IPS DF 6.9 (cell line): ENCODE results near the gene FNDC8.
"Not testable (repeated sequence)": the region's sequence is repeated elsewhere in the genome, so short reads cannot be mapped to it uniquely, and the experiment has no call there.

ENCODE experiments used
- DNase-seq: peaks from one replicate; pipeline ENCODE4 v3.0.0-alpha.2; 2013; ENCODE audit warnings: low read depth, low spot score
- H3K27ac ChIP-seq: one replicate; pipeline ENCODE4 v1.5.1; 2013; ENCODE audit warnings: low read length, control low read depth
- H3K27me3 ChIP-seq: 2 replicates; pipeline ENCODE4 v1.6.1; 2013; ENCODE audit warnings: mild to moderate bottlenecking, low read length; ENCODE audit not compliant: control insufficient read depth, insufficient read depth
- H3K36me3 ChIP-seq: 2 replicates; pipeline ENCODE4 v1.6.1; 2013; ENCODE audit warnings: low read length; ENCODE audit not compliant: control insufficient read depth, insufficient read depth
- H3K4me1 ChIP-seq: 2 replicates; pipeline ENCODE4 v1.6.1; 2013; ENCODE audit warnings: low read length; ENCODE audit not compliant: control insufficient read depth, insufficient read depth
- H3K4me3 ChIP-seq: 2 replicates; pipeline ENCODE4 v1.5.1; 2013; ENCODE audit warnings: mild to moderate bottlenecking, low read length
- H3K9me3 ChIP-seq: 2 replicates; pipeline ENCODE4 v1.6.1; 2013; ENCODE audit warnings: low read length, inconsistent platforms; ENCODE audit not compliant: control insufficient read depth, insufficient read depth
- WGBS: extraction: QIAGEN DNeasy Blood & Tissue Kit; methylation state at CpG from one replicate; pipeline ENCODE4 v1.1.7; 2013; ENCODE audit warnings: mixed read lengths, missing lambda C conversion rate; ENCODE audit not compliant: insufficient read length, insufficient coverage; 5-methylcytosine and 5-hydroxymethylcytosine counted together

The FNDC8 gene

DNA sequence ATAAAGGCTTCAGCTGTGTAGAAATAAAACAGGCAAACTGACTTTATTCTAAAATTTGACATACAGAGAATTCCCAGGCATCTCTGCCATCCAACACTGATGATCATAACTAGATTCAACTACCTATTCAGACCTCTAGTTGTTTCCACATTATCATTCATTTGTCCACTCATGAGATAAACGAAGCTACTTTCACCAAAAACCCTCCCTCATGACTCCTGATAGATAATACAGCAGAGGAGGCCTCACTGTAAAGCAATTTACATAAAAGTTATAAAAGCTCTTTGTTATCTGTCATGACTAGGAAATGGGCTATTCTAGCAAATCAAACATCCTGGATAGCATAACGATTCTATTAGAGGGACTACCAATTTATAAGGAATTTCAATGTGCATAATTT is 38.3 kb upstream of the FNDC8 start:
- WGBS = no CpG with 5 or more reads among the region's 2 CpGs

GRCh38 chr17:35084987-35085386 is 36.4 kb upstream of the FNDC8 start:
- Histone ChIP-seq H3K27ac (no peak overlapping the region), H3K27me3 (no peaks in the 10 kb centered on the region), H3K4me1 (peaks cover 1% of the 10 kb centered on the region; the same call in 1 of the 2 replicates), H3K4me3 (no peak overlapping the region), H3K9me3 (no peaks in the 10 kb centered on the region), H3K36me3 (no peaks in the 10 kb centered on the region)
- no CpG with 5 or more reads among the region's 2 CpGs for WGBS
- DNase-seq = no peak

More for the DNA sequence above, 38.3 kb upstream of the FNDC8 start:
- Histone ChIP-seq H3K4me3 (no peak overlapping the region), H3K36me3 (no peaks in the 10 kb centered on the region), H3K9me3 (no peaks in the 10 kb centered on the region), H3K27ac (no peak overlapping the region), H3K27me3 (no peaks in the 10 kb centered on the region), H3K4me1 (peaks cover 1% of the 10 kb centered on the region; the same call in 1 of the 2 replicates)
- DNase-seq = no peak

DNA sequence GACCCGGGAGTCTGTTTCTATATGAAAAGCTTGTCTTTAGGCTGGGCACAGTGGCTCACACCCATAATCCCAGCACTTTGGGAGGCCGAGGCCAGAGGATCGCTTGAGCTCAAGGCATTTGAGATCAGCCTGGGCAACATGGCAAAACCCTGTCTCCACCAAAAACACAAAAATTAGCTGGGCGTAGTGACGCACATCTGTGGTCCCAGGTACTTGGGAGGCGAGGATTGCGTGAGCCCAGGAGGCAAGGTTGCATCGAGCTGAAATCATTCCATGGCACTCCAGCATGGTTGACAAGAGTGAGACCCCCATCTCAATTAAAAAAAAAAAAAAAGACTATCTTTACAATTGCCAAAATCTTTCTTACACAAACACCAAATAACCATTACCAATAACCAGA is 35.3 kb upstream of the FNDC8 start:
- no peak overlapping the region for H3K4me3 ChIP-seq
- no peaks in the 10 kb centered on the region for H3K9me3 ChIP-seq
- no CpG with 5 or more reads among the region's 8 CpGs for WGBS
- no peaks in the 10 kb centered on the region for H3K36me3 ChIP-seq
- no peaks in the 10 kb centered on the region for H3K27me3 ChIP-seq
- DNase-seq = no peak
- no peak overlapping the region for H3K27ac ChIP-seq
- H3K4me1 ChIP-seq = peaks cover 1% of the 10 kb centered on the region; the same call in 1 of the 2 replicates

- H3K27ac ChIP-seq = no peak overlapping the region
- no peaks in the 10 kb centered on the region for H3K9me3 ChIP-seq
- no peaks in the 10 kb centered on the region for H3K27me3 ChIP-seq
- no peak overlapping the region for H3K4me3 ChIP-seq
- H3K36me3 ChIP-seq = no peaks in the 10 kb centered on the region
- H3K4me1 ChIP-seq = peaks cover 1% of the 10 kb centered on the region; the same call in 1 of the 2 replicates
- DNase-seq = no peak
- no CpG with 5 or more reads among the region's 8 CpGs for WGBS
Measured at GRCh38 chr17:35086931-35087573, 34.4 kb upstream of the FNDC8 start.

GRCh38 chr17:35087731-35088355 is 33.6 kb upstream of the FNDC8 start:
- H3K4me3 ChIP-seq = peak overlapping the region; percentile 75; the same call in 1 of the 2 replicates
- H3K36me3 ChIP-seq = no peaks in the 10 kb centered on the region
- no peaks in the 10 kb centered on the region for H3K27me3 ChIP-seq
- peaks cover 1% of the 10 kb centered on the region; the same call in 1 of the 2 replicates for H3K4me1 ChIP-seq
- DNase-seq = no peak
- H3K9me3 ChIP-seq = no peaks in the 10 kb centered on the region
- no peak overlapping the region for H3K27ac ChIP-seq
- WGBS = no CpG with 5 or more reads among the region's 9 CpGs

GRCh38 chr17:35088356-35088880 is 33.0 kb upstream of the FNDC8 start:
- no peaks in the 10 kb centered on the region for H3K9me3 ChIP-seq
- DNase-seq = peak; percentile 5
- peak overlapping the region; percentile 75; the same call in 1 of the 2 replicates for H3K4me3 ChIP-seq
- H3K4me1 ChIP-seq = peaks cover 1% of the 10 kb centered on the region; the same call in 1 of the 2 replicates
- no peak overlapping the region for H3K27ac ChIP-seq
- no peaks in the 10 kb centered on the region for H3K36me3 ChIP-seq
- WGBS = no CpG with 5 or more reads among the region's 26 CpGs
- H3K27me3 ChIP-seq = no peaks in the 10 kb centered on the region

DNA sequence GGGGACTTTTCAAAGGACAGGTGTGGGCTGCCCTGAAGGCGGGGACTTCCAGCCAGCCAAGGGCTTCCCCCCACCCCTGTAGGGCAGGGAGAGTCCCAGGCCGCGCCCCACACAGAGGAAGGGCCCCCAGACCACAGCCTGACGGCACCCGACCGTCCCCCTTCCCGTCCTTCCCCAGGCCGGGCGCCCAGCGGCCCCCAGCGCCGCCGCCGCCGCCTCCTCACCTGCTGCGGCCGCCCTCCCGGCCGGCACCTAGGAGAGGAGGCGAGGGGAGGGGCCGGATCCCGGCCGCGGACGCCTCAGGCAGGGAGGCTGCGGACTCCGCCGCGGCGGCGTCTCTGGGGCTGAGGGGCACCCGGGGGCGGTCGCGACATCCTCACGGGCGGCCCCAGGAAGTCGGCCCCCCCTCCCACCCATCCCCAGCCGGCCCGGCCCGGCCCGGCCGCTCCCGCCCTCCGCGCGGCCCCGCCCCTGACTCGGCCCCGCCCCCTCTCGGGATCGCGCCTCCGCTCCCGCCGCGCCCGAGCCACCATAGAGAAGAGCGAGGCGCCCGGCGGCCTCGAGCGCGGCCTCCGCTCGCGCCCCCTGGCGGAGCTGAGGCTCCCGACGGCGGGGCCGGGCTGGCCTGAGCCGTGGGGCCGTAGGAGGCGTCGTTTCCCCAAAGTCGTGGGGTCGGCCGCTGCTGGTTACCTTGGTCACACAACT is 32.4 kb upstream of the FNDC8 start:
- peak; percentile 35 for DNase-seq
- Histone ChIP-seq H3K4me1 (peaks cover 1% of the 10 kb centered on the region; the same call in 1 of the 2 replicates), H3K27me3 (no peaks in the 10 kb centered on the region), H3K9me3 (no peaks in the 10 kb centered on the region), H3K36me3 (no peaks in the 10 kb centered on the region), H3K27ac (no peak overlapping the region), H3K4me3 (peak overlapping the region; percentile 75; the same call in 1 of the 2 replicates)
- WGBS = no CpG with 5 or more reads among the region's 80 CpGs

- peak; percentile 31 for DNase-seq
- peaks cover 1% of the 10 kb centered on the region; the same call in 1 of the 2 replicates for H3K4me1 ChIP-seq
- H3K36me3 ChIP-seq = no peaks in the 10 kb centered on the region
- H3K4me3 ChIP-seq = peak overlapping the region; percentile 31; the same call in 1 of the 2 replicates
- H3K9me3 ChIP-seq = no peaks in the 10 kb centered on the region
- WGBS = no CpG with 5 or more reads among the region's 22 CpGs
- no peaks in the 10 kb centered on the region for H3K27me3 ChIP-seq
- no peak overlapping the region for H3K27ac ChIP-seq
Measured at GRCh38 chr17:35089586-35090296, 31.7 kb upstream of the FNDC8 start.

GRCh38 chr17:35090707-35091106 is 30.7 kb upstream of the FNDC8 start:
- H3K4me1 ChIP-seq, H3K27me3 ChIP-seq, DNase-seq, H3K27ac ChIP-seq, H3K36me3 ChIP-seq, H3K4me3 ChIP-seq, H3K9me3 ChIP-seq: not testable (repeated sequence)
- WGBS = no CpG with 5 or more reads among the region's 11 CpGs

DNA sequence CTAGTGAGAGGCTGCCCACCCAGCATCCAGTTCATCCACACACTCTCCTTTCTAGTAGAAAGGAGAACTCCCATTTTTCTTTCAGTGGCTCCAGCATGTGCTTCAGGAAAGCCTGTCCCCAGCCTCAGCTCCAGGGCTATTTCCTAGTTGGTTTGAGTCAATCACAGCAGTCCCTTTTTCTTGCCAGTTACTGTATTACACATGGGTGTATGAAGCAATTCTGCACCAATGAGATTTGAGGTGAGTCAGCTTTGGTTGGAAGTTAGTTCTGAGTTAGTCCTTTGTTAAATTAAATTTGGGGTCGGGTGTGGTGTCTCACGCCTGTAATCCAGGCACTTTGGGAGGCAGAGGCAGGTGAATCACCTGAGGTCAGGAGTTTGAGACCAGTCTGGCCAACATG is 26.5 kb upstream of the FNDC8 start:
- no peak overlapping the region for H3K27ac ChIP-seq
- H3K36me3 ChIP-seq = no peaks in the 10 kb centered on the region
- WGBS = no CpG with 5 or more reads among the region's 2 CpGs
- H3K9me3 ChIP-seq = no peaks in the 10 kb centered on the region
- H3K4me3 ChIP-seq = no peak overlapping the region
- no peak for DNase-seq
- no peaks in the 10 kb centered on the region for H3K27me3 ChIP-seq
- H3K4me1 ChIP-seq = no peaks in the 10 kb centered on the region; the same call in 1 of the 2 replicates
